Tibial artery (tissue), 4 donors: Measurements from ENCODE around the gene MT1B.
A peak's percentile ranks its signal among the peaks of the same experiment; 100 is the strongest.

ENCODE experiments used
- DNase-seq, 2 donors: peaks; one replicate each; pipeline ENCODE4 v3.0.0-alpha.2; 2019
- H3K27ac ChIP-seq, 2 donors: fragments of 200-600 bp; sonication (generic) in 1 of 2; 1 replicate in 1 of 2; 2 replicates in 1 of 2; pipeline ENCODE4 v1.5.1; 2018 to 2019; ENCODE audit warnings: mild to moderate bottlenecking in 1 of 2
- H3K27me3 ChIP-seq, 2 donors: fragments of 200-600 bp; sonication (generic) in 1 of 2; one replicate each; pipeline versions ENCODE4 v1.5.1 to v1.6.0; 2016 to 2019
- H3K36me3 ChIP-seq, 3 donors: fragments of 200-600 bp; sonication (generic) in 2 of 3; one replicate each; pipeline ENCODE4 v1.5.1; 2016 to 2019; ENCODE audit warnings: mild to moderate bottlenecking in 2 of 3
- H3K4me1 ChIP-seq, 4 donors: fragments of 200-600 bp; sonication (generic) in 2 of 4; 1 replicate in 3 of 4; 2 replicates in 1 of 4; pipeline ENCODE4 v1.5.1; 2016 to 2019
- H3K4me3 ChIP-seq, 2 donors: fragments of 200-600 bp; sonication (generic) in 1 of 2; 1 replicate in 1 of 2; 2 replicates in 1 of 2; pipeline ENCODE4 v1.5.1; 2018 to 2019; ENCODE audit warnings: mild to moderate bottlenecking in 2 of 2
- H3K9me3 ChIP-seq, 3 donors: fragments of 200-600 bp; sonication (generic) in 1 of 3; one replicate each; pipeline ENCODE4 v1.5.1; 2016 to 2019
- intact Hi-C: fragments of 100-400 bp; cut with DNase I; formaldehyde crosslinking; loops from one replicate; pipeline ENCODE4 v1.15.0; 2023; ENCODE audit warnings: low total_unique reads
- TF ChIP-seq, protein P1 (sequence below), 2 experiments: fragments of 200-600 bp in 1 of 2; fragments of 450-650 bp in 1 of 2; IDR thresholded peaks; one replicate each; pipeline ENCODE4 v1.5.1; 2017 to 2019; ENCODE audit warnings: antibody characterized with exemption in 2 of 2, mild to moderate bottlenecking in 1 of 2, moderate library complexity in 1 of 2

The MT1B gene

DNA sequence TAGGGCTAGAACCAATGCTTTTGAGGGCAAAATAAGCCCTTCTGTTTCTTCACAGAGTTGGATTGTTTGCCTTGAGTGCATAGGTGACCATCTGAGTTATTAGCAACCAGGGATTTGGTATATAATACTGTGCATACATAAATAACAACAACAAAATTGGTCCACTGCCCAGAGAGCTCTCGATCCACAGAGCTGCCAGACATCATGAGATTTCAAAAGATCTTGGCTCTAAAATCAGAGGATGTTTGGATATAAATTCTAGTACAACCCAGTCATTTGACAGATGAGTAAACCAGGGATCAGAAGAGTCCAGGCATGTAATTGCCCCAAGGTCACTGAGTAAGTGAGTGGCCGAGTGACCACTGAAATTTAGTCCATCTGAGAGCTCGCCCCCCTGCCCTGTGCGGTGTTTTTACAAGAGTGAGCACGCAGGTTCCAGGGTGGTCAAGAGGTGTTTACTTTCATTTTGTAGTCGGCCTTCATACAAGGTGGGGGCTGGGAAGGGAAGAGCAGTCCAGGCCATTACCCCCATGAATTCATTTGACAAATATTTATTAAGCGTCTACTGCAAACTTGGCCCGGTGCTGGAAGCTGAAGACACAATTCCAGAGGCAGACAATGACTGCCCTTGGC is 45.1 kb upstream of the MT1B start:
- Histone ChIP-seq H3K4me1 (peaks cover 0 to 47% (median 42%) of the 10 kb centered on the region in 4 donors), H3K4me3 (peak overlapping the region in 1 of 2 donors; percentile 65), H3K9me3 (no peaks in the 10 kb centered on the region), H3K27me3 (no peaks in the 10 kb centered on the region), H3K36me3 (no peaks in the 10 kb centered on the region), H3K27ac (peak overlapping the region; percentile 83 to 85)
- intact Hi-C loops, result loop anchor here (5.0 kb wide), 2 partner anchors 36 to 76 kb away; partner anchors contain the start of gene MT1X
- TF ChIP-seq, protein P1, sequence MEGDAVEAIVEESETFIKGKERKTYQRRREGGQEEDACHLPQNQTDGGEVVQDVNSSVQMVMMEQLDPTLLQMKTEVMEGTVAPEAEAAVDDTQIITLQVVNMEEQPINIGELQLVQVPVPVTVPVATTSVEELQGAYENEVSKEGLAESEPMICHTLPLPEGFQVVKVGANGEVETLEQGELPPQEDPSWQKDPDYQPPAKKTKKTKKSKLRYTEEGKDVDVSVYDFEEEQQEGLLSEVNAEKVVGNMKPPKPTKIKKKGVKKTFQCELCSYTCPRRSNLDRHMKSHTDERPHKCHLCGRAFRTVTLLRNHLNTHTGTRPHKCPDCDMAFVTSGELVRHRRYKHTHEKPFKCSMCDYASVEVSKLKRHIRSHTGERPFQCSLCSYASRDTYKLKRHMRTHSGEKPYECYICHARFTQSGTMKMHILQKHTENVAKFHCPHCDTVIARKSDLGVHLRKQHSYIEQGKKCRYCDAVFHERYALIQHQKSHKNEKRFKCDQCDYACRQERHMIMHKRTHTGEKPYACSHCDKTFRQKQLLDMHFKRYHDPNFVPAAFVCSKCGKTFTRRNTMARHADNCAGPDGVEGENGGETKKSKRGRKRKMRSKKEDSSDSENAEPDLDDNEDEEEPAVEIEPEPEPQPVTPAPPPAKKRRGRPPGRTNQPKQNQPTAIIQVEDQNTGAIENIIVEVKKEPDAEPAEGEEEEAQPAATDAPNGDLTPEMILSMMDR (IDR thresholded peaks at IDR 0.05), result no peak
- DNase-seq, result peak; percentile 72 to 82

- TF ChIP-seq, protein P1 (IDR thresholded peaks at IDR 0.05), result no peak
- intact Hi-C loops, result loop anchor here (5.0 kb wide), 2 partner anchors 35 to 75 kb away; partner anchors contain the start of gene MT1X
- no peaks in the 10 kb centered on the region for H3K36me3 ChIP-seq
- H3K27ac ChIP-seq, result peak overlapping the region; percentile 83 to 85
- H3K9me3 ChIP-seq, result no peaks in the 10 kb centered on the region
- peak; percentile 92 for DNase-seq
- no peaks in the 10 kb centered on the region for H3K27me3 ChIP-seq
- peaks cover 0 to 53% (median 45%) of the 10 kb centered on the region in 4 donors for H3K4me1 ChIP-seq
- peak overlapping the region in 1 of 2 donors; percentile 65 for H3K4me3 ChIP-seq
These were observed 44.5 kb upstream of the MT1B start for GRCh38 chr16:56607109-56607618.

DNA sequence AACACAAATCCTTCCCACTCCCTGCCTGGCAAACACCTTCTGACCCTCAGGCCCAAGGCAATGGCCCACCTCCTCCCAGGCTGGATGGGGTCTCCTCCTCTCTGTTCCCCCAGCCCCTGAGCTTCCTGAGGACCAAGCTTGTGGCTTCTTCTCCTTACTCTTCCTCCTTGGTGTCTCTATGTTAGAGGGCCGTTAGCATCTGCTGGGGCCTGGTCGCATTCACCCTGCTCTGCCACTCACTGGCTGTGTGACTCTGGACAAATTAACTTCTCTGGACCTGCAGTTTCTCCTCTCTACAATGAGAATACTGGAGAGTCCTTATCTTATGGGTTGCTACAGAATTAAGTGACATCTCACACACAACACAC is 44.0 kb upstream of the MT1B start:
- TF ChIP-seq, protein P1 (IDR thresholded peaks at IDR 0.05), result no peak
- Histone ChIP-seq H3K27me3 (no peaks in the 10 kb centered on the region), H3K4me1 (peaks cover 0 to 56% (median 47%) of the 10 kb centered on the region in 4 donors), H3K4me3 (peak overlapping the region; percentile 65 to 76), H3K9me3 (no peaks in the 10 kb centered on the region), H3K27ac (peak overlapping the region; percentile 83 to 85), H3K36me3 (no peaks in the 10 kb centered on the region)
- intact Hi-C loops, result loop anchor here (5.0 kb wide), 2 partner anchors 35 to 75 kb away; partner anchors contain the start of gene MT1X
- no peak for DNase-seq

DNA sequence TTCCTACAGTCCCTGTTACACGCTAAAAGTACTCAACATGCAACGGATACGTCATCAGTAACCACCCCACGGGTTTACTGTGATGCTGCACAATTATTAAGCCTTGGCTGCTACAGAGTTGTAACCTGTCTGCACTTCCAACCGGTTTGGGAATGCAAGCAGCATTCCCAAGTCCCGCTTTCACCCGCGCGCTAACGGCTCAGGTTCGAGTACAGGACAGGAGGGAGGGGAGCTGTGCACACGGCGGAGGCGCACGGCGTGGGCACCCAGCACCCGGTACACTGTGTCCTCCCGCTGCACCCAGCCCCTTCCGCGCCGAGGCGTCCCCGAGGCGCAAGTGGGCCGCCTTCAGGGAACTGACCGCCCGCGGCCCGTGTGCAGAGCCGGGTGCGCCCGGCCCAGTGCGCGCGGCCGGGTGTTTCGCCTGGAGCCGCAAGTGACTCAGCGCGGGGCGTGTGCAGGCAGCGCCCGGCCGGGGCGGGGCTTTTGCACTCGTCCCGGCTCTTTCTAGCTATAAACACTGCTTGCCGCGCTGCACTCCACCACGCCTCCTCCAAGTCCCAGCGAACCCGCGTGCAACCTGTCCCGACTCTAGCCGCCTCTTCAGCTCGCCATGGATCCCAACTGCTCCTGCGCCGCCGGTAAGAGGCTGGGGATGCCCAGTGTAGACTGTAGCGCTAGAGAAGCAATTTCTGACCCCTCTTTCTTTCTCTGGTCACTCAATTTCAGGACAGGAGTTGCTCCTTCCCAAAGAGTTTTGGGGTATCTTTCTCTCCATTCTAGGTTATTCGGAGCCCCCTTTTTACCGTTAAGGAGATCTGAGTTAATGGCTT is 43.4 kb upstream of the MT1B start, which contains the start of gene MT2A:
Gene MT2A (plus strand): TSS at position 542 of the 833 bp plus-strand sequence. CDS start 72 bp downstream, at position 614.
- DNase-seq, result peak; percentile 97 to 98
- Histone ChIP-seq H3K9me3 (no peaks in the 10 kb centered on the region), H3K27ac (peak within 1 kb of the TSS; percentile 83 to 85), H3K36me3 (no peaks in the 10 kb centered on the region), H3K4me1 (peaks cover 0 to 56% (median 47%) of the 10 kb centered on the region in 4 donors), H3K4me3 (peak within 1 kb of the TSS; percentile 65 to 76), H3K27me3 (no peaks in the 10 kb centered on the region)
- TF ChIP-seq, protein P1 (IDR thresholded peaks at IDR 0.05), result no peak
- intact Hi-C loops, result loop anchor here (5.0 kb wide), 2 partner anchors 34 to 74 kb away; partner anchors contain the start of gene MT1X

GRCh38 chr16:56608876-56609462 is 42.7 kb upstream of the MT1B start:
- intact Hi-C loops, result loop anchor here (5.0 kb wide), 2 partner anchors 33 to 73 kb away; partner anchors contain the start of gene MT1X
- TF ChIP-seq, protein P1 (IDR thresholded peaks at IDR 0.05), result no peak
- H3K4me1 ChIP-seq, result peaks cover 0 to 56% (median 47%) of the 10 kb centered on the region in 4 donors

More at GRCh38 chr16:56608876-56609462, 42.7 kb upstream of the MT1B start:
- peak overlapping the region; percentile 83 to 85 for H3K27ac ChIP-seq
- H3K36me3 ChIP-seq, result no peaks in the 10 kb centered on the region
- peak in 1 of 2 donors; percentile 71 for DNase-seq
- H3K4me3 ChIP-seq, result peak overlapping the region; percentile 65 to 76
- H3K9me3 ChIP-seq, result no peaks in the 10 kb centered on the region
- no peaks in the 10 kb centered on the region for H3K27me3 ChIP-seq
